GM18907 (cell line): ENCODE data around the gene MORN3.
A peak's percentile ranks its signal among the peaks of the same experiment; 100 is the strongest.
"Not testable (repeated sequence)": the region's sequence is repeated elsewhere in the genome, so short reads cannot be mapped to it uniquely, and the experiment has no call there.

Source experiments
- ATAC-seq: cut with Tn5 transposase; IDR thresholded peaks from one replicate; pipeline ENCODE4 v1.9.1; 2021; ENCODE audit warnings: mild to moderate bottlenecking, moderate library complexity; ENCODE audit not compliant: unreplicated experiment

MORN3 gene

DNA sequence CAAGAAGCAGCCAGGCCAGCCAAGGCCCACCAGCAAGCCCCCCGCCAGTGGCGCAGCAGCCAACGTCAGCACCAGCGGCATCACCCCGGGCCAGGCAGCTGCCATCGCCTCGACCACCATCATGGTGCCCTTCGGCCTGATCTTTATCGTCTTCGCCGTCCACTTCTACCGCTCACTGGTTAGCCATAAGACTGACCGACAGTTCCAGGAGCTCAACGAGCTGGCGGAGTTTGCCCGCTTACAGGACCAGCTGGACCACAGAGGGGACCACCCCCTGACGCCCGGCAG is 28.2 kb downstream of the MORN3 start:
- no peak for ATAC-seq

DNA sequence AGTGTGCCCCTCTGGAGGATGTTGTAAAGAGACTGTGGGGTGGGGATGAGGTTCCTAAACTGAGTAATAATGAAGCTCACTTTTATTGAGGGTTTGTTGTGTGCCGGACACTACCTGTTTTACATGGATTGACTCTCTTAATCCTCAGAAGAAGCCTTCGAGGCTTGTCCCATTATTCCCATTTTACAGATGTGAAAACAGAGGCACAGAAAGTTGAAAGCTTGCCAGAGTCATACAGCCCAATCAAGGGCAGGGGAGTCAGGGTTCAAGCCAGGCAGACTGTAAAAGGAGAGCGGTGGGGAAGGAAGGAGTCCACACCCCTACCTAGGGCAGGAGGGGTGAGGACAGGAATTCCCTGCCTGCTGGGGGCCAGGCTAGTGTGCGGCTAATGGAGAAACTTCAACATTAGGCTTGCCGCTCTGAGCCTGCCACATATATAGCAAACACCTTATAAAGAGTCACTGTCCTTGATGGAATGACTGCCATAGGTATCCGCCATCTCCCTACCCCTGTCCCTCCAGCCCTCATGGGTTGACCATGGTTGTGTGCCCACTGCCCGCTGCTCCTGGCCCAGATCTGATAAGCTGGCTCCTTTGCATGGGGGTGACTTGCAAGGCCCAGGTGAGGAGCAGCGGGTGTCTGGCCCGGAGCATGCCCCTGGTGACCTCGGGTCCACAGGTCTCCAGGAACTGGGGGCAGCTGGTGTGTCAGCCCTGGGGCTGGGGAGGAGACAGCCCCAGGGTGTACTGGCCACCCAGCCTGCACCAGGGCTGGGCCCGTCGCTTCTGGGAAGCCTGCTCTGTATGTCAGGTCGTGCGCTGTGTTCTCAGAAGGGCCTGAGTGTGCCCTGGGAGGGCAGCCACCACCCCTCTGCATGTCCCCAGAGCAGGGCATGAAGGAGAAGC is 30.9 kb downstream of the MORN3 start:
- no peak for ATAC-seq

DNA sequence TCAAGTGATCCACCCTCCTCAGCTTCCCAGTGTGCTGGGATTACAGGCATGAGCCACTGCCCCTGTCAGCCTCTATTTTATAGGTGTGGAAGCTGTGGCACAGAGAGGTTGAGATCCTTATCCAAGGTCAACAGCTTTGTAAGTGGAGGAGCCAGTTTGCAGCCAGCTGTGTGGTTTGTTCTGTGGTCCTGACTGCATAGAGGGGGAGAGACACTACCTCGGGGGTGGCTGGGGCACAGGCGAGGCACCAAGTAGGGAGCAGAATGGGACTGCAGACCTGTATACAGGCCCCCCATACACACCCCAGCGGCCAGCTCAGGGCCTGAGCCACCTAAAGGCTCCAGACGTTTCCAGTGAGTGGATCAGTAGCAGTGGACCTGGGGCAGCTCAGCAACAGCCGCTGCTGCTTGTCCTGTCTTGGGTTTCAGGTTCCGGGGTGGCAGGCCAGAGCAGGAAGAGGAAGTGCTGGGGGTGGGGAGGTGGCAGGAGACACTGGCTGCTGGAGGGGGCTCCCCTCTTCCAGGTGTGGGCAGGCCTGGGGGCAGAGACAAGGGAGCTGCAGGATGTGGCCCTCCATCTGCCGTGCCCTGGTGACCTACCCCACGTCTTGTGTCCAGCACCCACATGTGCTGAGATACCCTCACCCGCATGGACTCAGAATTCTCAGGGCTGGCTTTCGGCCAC is 32.1 kb downstream of the MORN3 start:
- peak; percentile 64 for ATAC-seq

DNA sequence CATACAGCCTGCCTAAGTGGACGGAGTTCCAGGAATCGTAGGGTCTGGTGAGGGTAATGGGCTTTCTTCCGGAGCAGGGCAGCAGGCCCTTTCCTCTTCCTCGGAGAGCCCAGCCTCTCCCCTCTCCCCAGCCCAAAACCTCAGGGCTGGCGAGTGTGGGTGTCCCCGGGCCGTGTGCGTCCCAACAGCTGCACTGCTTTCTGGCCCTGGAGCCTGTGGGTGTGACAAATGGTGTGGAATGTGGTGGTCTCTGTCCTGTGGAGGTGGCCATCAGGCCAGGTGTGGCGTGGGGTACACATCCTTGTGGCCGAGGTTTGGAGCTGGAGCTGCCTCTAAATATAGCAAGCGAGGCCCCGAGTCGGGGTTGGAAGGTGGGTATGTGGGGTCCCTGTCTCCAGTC is 34.6 kb downstream of the MORN3 start:
- ATAC-seq = no peak

DNA sequence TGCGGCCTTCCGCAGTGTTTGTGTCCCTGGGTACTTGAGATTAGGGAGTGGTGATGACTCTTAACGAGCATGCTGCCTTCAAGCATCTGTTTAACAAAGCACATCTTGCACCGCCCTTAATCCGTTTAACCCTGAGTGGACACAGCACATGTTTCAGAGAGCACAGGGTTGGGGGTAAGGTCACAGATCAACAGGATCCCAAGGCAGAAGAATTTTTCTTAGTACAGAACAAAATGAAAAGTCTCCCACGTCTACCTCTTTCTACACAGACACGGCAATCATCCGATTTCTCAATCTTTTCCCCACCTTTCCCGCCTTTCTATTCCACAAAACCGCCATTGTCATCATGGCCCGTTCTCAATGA is 35.6 kb downstream of the MORN3 start:
- not testable (repeated sequence) for ATAC-seq

DNA sequence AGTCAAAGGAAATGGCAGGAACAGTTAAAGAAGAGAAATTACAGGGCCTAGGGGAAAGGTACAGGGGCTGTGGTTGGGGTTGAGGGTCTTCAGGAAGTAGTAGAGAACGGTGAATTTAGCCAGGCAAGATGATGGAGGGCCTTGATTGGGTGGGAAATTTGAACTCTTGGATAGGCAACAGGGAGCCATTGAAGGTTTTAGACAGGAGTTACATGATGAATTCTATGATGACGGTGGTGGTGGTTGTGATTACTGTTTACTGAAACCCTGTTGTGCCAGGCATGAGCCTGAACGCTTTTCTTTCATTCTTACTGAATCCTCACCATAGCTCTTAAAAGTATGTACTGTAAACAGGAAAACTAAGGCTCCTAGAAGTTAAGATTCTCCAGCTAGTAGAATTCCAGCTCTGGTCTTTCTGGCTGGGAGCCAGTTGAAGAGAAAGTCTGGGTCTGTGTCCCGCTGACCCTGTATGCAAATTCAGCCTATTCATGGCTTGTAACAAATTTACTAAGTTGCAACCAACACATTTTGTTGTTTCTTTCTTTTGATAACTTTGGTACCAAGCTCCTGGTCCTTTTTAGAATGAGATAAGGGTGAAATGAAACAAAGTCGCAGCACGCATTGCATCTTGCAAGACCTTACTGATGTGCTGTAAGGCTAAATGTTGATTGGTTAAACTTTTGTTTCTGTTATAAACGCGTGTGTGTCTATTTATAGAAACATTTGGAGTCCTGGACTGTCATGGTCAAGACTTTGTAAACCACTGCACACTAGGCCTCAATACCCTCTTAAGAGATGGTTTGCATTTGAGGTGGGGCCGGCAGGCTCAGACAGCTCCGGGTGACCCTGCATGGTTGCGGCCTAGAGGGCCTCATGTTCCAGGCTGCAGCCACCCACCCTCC is 37.1 kb downstream of the MORN3 start:
- ATAC-seq = no peak

DNA sequence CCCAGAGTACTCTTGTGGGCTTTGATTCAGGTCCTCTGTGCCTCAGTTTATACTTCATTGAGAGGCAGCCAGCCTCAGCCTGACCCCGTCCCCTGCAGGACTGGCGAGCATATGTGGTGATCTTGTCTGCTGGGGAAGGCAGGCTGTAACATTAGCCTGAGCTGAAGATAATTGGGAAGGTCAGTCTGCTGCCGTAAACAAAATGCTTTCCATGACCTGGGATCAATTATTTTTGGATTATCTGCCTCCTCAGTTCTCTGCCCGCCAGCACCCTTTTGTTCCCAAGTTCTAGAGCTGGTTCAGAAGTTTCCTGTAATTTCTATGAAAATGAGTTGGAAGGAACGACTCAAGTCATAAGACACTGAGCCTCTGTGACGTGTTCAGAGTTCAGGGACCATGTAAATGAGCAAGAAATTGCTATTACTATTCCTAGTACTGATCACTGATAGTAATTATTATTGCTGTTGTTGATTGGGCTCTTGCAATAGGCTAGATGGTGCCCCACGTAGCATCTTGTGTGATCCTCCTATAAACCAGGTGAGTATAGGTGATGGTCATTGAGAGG is 38.6 kb downstream of the MORN3 start:
- ATAC-seq = no peak

DNA sequence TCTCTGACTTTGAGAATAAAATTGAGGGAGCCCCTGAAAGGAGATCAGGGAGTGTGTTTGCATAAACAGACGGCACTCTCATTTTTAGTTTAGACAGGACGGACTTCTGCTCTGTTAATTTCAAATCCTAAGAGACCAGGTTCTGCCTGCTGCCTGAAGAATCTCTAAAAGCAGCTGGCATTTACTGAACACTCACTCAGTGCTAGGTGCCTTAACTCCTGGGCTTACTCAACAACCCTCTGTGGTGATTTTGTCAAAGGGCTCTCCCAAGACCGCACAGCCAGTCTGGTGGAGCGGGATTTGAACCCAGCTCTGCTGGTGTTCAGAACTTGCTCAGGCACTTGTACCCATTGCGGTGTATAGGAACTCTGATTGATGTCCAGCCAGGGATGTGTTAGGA is 40.9 kb downstream of the MORN3 start:
- ATAC-seq = no peak

DNA sequence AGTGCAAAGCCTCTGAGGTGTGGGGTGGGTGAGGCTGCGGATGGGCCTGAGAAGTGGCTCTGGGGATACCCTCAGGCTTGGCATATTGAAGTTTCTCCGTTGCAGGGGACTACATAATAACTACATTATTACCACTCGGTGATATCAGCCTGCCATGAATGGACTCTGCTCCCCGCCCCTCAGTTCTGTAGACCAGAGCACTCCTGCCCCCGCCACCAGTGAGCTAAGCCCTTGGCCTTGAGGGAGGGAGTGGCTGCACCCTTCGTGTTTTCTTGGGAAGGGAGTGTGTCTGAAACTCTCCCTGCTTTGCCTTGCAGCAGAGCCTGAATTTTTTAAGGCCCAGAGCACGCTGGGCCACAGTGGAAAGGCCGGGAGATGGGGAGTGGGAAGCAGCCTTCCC is 41.4 kb downstream of the MORN3 start:
- no peak for ATAC-seq

DNA sequence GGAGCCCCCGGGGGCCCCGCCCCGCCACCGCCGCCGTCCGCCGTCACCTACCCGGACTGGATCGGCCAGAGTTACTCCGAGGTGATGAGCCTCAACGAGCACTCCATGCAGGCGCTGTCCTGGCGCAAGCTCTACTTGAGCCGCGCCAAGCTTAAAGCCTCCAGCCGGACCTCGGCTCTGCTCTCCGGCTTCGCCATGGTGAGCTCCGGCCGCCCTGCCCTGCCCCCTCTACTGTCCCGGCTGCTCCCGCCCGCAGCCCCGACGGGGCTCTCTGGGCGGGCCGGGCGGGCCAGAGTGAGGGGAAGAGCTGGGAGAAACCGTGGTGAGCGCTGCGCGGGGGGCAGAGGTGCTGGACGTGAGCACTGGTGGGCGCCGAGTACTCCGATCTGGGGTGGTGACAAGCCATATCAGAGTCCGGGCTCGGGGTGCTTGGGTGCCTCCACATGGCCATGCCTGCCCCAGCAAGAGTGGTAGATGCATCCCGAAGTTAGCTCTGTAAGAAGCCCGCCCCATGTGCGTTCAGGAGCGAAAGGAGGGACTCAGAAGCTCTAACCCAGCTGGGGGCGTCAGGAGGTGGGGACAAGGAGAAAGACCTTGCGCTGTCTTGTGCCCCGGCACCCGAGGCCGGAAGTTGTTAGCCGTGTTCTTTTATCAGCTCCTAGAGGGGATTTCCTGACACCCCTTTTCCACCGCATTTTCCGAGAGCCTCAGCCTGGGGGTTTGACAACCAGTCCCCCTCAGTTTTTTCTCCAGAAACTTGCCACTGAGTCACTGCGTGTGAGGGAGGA is 42.4 kb downstream of the MORN3 start:
- ATAC-seq = peak; percentile 44

DNA sequence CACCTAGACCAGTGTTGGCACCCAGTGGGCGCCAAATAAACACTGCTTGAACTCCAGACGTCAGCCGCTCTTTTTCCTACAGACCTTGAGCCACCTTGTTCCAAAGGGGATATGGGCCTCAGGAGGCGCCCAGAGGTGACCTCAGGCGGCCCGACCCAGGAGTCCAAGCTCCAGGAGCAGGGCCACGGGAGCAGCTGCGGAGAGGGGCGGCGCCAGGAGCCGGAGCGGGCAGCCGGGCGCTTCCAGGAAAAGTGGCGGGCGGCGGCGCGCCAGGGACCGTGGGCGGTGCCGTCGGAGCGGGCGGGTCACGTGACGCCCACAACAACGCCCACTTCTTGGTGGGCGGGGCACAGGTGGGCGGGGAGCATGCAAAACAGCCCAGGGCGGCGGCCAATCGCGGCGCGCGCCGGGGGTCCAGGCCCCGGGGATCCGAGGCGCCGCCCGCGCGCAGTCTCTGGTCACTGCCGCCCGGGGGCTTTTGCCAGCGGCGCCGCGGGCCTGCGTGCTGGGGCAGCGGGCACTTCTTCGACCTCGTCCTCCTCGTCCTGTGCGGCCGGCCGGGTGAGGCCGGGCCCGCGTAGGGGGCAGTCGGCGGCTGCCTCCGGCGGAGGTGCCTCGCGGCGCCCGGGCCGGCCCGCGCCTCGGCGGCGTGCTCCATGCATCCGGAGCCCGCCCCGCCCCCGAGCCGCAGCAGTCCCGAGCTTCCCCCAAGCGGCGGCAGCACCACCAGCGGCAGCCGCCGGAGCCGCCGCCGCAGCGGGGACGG is 43.2 kb downstream of the MORN3 start, which contains the start of gene ORAI1:
ORAI1 (plus strand) TSS at position 444 of the 766 bp plus-strand sequence.
- ATAC-seq = peak; percentile 73

DNA sequence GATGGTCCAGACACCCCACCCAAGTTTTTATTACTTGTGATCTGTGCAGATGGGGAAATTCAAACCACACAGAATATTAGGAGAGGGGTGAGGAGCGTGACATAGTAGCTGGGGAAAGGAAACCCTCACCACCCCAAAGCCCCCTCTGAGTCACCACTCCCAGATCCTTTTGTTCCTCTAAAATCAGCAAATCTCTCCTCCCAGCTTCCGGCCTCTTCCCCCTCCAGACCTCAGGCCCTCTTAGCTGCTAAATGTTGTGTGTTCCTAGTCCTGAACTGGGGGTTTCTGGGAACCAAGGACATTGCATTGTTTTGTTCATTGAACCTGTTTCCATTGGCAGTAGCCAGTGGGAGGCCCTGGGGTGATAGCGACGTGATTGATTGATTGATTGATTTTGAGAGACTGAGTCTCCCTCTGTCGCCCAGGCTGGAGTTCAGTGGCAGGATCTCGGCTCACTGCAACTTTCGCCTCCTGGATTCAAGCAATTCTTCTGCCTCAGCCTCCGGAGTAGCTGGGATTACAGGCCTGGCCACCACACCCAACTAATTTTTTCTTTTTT is 49.0 kb downstream of the MORN3 start:
- ATAC-seq = no peak

DNA sequence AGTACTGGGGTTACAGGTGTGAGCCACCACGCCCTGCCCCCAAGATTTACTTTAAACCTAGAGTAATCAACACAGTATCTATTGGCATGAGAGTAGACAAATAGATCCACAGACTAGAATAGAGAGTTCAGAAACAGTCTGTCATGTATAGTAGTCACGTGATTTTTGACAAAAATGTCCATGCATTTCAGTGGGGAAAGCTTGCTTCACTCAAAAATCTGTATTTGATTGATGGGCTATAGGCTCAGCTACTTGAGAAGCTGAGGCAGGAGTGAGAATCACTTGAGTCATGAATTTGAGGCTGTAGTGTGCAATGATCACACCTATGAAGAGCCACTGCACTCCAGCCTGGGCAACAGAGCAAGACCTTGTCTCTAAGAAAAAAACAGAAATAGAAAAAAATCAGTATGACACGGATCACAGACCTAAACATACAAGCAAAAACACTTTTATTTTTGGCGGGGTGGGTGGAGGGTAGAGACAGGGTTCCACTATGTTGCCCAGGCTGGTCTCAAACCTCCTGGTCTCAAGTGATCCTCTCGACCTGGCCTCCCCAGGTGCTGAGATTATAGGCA is 50.7 kb downstream of the MORN3 start:
- no peak for ATAC-seq

DNA sequence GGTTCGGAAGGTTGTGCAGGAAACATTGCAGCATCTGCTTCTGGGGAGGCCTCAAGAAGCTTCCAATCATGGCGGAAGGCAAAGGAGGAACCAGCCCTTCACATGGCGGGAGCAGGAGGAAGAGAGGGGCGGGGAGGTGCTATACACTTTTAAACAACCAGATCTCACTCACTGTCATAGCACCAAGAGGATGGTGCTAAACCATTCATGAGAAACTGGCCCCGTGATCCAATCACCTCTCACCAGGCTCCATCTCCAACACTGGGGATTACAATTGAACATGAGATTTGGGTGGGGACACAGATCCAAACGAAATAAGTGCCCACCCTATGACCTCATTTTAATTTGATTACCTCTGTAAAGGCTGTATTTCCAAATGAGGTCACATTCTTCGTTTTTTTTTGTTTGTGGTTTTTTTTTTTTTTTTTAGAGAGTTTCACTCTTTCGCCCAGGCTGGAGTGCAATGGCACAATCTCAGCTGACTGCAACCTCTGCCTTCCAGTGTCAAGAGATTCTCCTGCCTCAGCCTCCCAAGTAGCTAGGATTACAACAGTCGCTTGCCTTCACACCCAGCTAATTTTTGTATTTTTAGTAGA is 54.5 kb downstream of the MORN3 start:
- no peak for ATAC-seq

DNA sequence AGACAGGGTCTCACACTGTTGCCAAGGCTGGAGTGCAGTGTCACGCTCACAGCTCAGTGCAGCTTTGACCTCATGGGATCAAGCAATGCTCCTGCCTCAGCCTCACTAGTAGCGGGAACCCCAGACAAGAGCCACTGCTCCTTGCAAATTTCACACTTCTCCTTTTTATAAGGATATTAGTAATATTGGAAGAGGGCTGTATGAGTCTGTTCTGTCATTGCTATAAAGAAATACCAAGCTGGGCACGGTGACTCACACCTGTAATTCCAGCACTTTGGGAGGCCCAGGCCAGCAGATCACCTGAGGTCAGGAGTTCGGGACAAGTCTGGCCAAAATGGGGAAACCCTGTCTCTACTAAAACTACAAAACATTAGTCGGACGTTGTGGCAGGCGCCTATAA is 56.0 kb downstream of the MORN3 start:
- ATAC-seq = no peak

DNA sequence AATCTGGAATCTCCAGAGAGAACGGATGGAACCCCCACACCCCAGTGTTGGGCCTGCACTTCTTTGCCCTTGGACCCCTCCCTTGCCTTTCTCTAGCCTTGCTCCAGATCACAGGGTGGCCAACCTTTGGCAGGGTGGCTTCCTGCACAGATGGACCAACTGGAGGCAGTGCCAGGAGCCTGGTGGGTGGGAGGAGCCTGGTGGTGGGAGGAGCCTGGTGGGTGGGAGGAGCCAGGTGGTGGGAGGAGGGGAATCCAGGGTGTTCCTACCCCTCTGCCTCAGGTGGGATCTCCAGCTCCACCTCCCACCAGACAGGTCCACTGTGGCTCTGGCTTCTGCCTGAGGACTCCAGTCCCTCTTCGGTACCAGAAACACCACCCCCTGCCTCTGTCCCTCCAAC is 58.1 kb downstream of the MORN3 start:
- ATAC-seq = no peak

DNA sequence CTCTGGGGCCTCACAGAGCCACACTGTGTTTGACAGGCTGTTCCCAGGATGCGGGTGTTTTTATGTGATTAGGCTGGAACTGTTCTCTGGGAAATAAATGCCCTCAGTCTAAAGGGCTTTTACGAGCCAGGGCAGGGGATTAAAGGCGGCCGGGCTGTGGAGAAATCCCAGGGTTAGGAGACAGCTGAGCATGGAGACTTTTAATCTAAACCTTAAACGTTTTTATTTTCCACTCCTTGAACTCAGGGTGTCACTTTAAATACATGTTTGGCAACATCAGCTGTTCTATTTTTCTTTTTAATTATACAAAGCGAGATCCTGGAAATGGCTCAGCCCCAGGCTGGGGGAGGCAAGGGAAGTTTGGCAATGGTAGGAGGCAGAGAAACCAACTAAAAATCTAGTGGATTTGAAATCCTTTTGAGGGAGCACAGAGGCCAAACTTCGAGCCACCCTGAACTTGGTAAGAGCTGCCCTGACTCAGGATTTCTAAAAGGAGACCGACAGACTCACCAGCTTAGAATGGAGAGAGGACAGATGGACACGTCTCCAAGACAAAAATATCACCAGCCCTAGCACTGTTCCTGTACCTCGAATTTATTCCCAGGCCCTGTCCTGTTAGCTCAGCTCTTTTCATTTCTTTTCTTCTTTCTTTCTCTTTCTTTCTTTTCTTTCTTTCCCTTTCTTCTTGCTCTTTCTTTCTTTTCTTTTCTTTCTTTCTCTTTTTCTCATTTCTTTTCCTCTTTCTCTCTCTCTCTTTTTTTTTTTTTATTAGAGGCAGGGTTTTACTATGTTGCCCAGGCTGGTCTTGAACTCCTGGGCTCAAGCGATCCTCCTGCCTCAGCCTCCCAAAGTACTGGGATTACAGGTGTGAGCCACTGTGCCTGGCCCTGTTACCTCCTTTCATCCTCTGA is 59.0 kb downstream of the MORN3 start:
- ATAC-seq = no peak

DNA sequence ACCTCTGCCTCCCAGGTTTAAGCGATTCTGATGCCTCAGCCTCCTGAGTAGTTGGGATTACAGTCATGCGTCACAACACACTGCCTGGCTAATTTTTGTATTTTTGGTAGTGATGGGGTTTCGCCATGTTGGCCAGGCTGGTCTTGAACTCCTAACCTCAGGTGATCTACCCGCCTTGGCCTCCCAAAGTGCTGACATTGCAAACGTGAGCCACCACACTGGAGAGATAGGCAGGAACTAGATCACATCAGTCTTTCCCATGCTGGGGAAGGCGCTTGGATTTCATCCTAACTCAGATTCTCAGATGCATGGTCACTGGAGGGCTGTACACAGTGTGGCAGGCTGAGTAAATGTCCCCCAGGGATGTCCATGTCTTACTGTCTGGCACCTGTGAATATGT is 61.2 kb downstream of the MORN3 start:
- no peak for ATAC-seq
